GM12892 (cell line): ENCODE results near the gene IGF1R.

Experiments used
- POLR2AphosphoS5 ChIP-seq: IDR thresholded peaks from 2 replicates; pipeline ENCODE4 v1.6.1; 2011; ENCODE audit warnings: low read depth, low read length, control low read depth
- TAF1 ChIP-seq: IDR thresholded peaks from 2 replicates; pipeline ENCODE4 v1.6.1; 2011; ENCODE audit warnings: low read depth, mild to moderate bottlenecking, control low read depth, low read length, borderline replicate concordance

- TF ChIP-seq POLR2AphosphoS5 (no peak), TAF1 (no peak)
These were observed 36.1 kb downstream of the IGF1R start for GRCh38 chr15:98684436-98684835.
